ENCODE data around the gene PRR19.

DNA sequence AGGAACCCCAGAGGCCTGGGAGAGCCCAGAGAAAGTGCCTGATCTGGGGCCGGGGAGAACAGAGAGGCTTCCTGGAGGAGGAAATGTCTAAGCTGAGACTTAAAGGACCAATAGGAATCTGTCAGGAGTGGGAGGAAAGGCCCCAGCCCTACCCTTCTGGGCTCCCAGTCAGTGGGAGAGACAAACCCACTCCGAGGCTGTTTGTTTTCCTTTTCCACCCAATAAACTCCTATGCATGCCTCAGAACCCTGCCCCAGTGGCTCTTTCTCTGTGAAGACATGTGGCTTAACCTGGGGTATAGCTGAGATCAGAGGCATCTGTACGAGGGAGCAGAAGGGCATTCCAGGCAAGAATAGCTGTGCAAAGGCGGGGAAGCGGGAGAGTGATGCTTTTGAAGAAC lies 25.4 kb downstream of the PRR19 start:
- TF ChIP-seq, protein P1, sequence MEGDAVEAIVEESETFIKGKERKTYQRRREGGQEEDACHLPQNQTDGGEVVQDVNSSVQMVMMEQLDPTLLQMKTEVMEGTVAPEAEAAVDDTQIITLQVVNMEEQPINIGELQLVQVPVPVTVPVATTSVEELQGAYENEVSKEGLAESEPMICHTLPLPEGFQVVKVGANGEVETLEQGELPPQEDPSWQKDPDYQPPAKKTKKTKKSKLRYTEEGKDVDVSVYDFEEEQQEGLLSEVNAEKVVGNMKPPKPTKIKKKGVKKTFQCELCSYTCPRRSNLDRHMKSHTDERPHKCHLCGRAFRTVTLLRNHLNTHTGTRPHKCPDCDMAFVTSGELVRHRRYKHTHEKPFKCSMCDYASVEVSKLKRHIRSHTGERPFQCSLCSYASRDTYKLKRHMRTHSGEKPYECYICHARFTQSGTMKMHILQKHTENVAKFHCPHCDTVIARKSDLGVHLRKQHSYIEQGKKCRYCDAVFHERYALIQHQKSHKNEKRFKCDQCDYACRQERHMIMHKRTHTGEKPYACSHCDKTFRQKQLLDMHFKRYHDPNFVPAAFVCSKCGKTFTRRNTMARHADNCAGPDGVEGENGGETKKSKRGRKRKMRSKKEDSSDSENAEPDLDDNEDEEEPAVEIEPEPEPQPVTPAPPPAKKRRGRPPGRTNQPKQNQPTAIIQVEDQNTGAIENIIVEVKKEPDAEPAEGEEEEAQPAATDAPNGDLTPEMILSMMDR (IDR thresholded peaks at IDR 0.05; ENCODE audit: insufficient read depth, low read length, poor library complexity, severe bottlenecking): no peak
- TF ChIP-seq EZH2phosphoT487 (conservative IDR thresholded peaks at IDR 0.05; ENCODE audit: low read length): no peak

All from SU-DHL-6 (cell line).